IMR-90 (cell line): ENCODE data around the gene ZNF136. TPM values are rescaled to one million over a fixed set of nuclear protein-coding genes. Genes with fewer than 3 reads are reported as not detected.
A peak's percentile ranks its signal among the peaks of the same experiment; 100 is the strongest.

Experiments used
- ATAC-seq: fragments of 200-7000 bp; cut with Tn5 transposase; 2 replicates; pipeline ENCODE4 v1.9.1; 2020; ENCODE audit warnings: low read depth, mild to moderate bottlenecking, moderate library complexity
- BruUV-seq: library from RNA; stranded (reverse); fragments of 400-500 nt; replicated peaks from 2 replicates; lab custom pipeline; 2021; lab: Mats Ljungman, UMichigan
- CTCF ChIA-PET: fragments of 300-600 bp; formaldehyde crosslinking; extraction: SDS; loops from one replicate; lab custom pipeline; 2021; ENCODE audit warnings: antibody characterized with exemption; lab: Yijun Ruan, JAX
- POLR2A ChIA-PET: fragments of 300-600 bp; sonication (Branson Sonifier 250); formaldehyde crosslinking; loops from one replicate; lab custom pipeline; 2022; ENCODE audit warnings: antibody characterized with exemption; ENCODE audit not compliant: unreplicated experiment; lab: Charles Lee
- DNase-seq: peaks from one replicate; pipeline ENCODE4 v3.0.0; 2013
- H2AFZ ChIP-seq: replicated peaks from 2 replicates; pipeline ENCODE3; 2013; ENCODE audit warnings: low read length, mild to moderate bottlenecking; ENCODE audit not compliant: poor library complexity
- H2AK5ac ChIP-seq: 2 replicates; pipeline ENCODE4 v1.6.1; 2013; ENCODE audit warnings: low read depth, low read length, inconsistent platforms
- H2AK9ac ChIP-seq: replicated peaks from 2 replicates; pipeline ENCODE3; 2013; ENCODE audit warnings: mild to moderate bottlenecking, low read depth, low read length, moderate library complexity; ENCODE audit not compliant: poor library complexity
- H2BK120ac ChIP-seq: 2 replicates; pipeline ENCODE4 v1.6.1; 2013; ENCODE audit warnings: low read depth, low read length, inconsistent platforms
- H2BK15ac ChIP-seq: 3 replicates; pipeline ENCODE4 v1.6.1; 2013; ENCODE audit warnings: low read depth, low read length, inconsistent platforms
- H2BK20ac ChIP-seq: 2 replicates; pipeline ENCODE4 v1.6.1; 2013; ENCODE audit warnings: low read depth, mild to moderate bottlenecking, inconsistent platforms, low read length, moderate library complexity
- H2BK5ac ChIP-seq: 2 replicates; pipeline ENCODE4 v1.6.1; 2013; ENCODE audit warnings: mild to moderate bottlenecking, low read depth, low read length, inconsistent platforms; ENCODE audit not compliant: poor library complexity, severe bottlenecking
- H3K14ac ChIP-seq: replicated peaks from 2 replicates; pipeline ENCODE4 v1.6.1; 2013; ENCODE audit warnings: low read depth, low read length, inconsistent platforms
- H3K18ac ChIP-seq: 2 replicates; pipeline ENCODE4 v1.6.1; 2013; ENCODE audit warnings: low read depth, low read length, control low read depth
- H3K23ac ChIP-seq: 2 replicates; pipeline ENCODE4 v1.6.1; 2013; ENCODE audit warnings: low read depth, low read length, inconsistent platforms
- H3K27ac ChIP-seq: 2 replicates; pipeline ENCODE4 v1.5.1; 2013; ENCODE audit warnings: mild to moderate bottlenecking, control low read depth, low read length; ENCODE audit not compliant: insufficient read depth
- H3K27me3 ChIP-seq: 2 replicates; pipeline ENCODE4 v1.6.1; 2013; ENCODE audit warnings: low read length; ENCODE audit not compliant: control insufficient read depth, insufficient read depth
- H3K36me3 ChIP-seq: 2 replicates; pipeline ENCODE4 v1.6.1; 2013; ENCODE audit warnings: low read length, mixed read lengths; ENCODE audit not compliant: control insufficient read depth, insufficient read depth
- H3K4ac ChIP-seq: 2 replicates; pipeline ENCODE4 v1.6.1; 2013; ENCODE audit warnings: low read depth, low read length, inconsistent platforms
- H3K4me1 ChIP-seq: 2 replicates; pipeline ENCODE4 v1.6.1; 2013; ENCODE audit warnings: low read length, mixed read lengths; ENCODE audit not compliant: control insufficient read depth, insufficient read depth
- H3K4me2 ChIP-seq: 2 replicates; pipeline ENCODE4 v1.6.1; 2013; ENCODE audit warnings: low read depth, mild to moderate bottlenecking, control low read depth, low read length, moderate library complexity
- H3K4me3 ChIP-seq: 2 replicates; pipeline ENCODE4 v1.5.1; 2013; ENCODE audit warnings: low read depth, mild to moderate bottlenecking, control low read depth, low read length, moderate library complexity; ENCODE audit not compliant: insufficient read depth
- H3K56ac ChIP-seq: 2 replicates; pipeline ENCODE4 v1.6.1; 2013; ENCODE audit warnings: low read length, inconsistent platforms; ENCODE audit not compliant: insufficient read depth; ENCODE audit errors: extremely low read depth
- H3K79me1 ChIP-seq, 2 experiments: 2 replicates each; pipeline ENCODE4 v1.6.1; 2013; ENCODE audit warnings: low read length in 2 of 2, inconsistent platforms in 1 of 2, low read depth in 1 of 2
- H3K9ac ChIP-seq: 2 replicates; pipeline ENCODE4 v1.6.1; 2013; ENCODE audit warnings: low read depth, low read length, control low read depth
- H3K9me1 ChIP-seq: 2 replicates; pipeline ENCODE4 v1.6.1; 2013; ENCODE audit warnings: low read length, inconsistent platforms; ENCODE audit not compliant: insufficient read depth
- H3K9me3 ChIP-seq: 2 replicates; pipeline ENCODE4 v1.6.1; 2013; ENCODE audit warnings: low read length; ENCODE audit not compliant: control insufficient read depth, insufficient read depth
- H4K20me1 ChIP-seq: 2 replicates; pipeline ENCODE4 v1.6.1; 2013; ENCODE audit warnings: low read length, inconsistent platforms; ENCODE audit not compliant: insufficient read depth
- H4K5ac ChIP-seq: 2 replicates; pipeline ENCODE4 v1.6.1; 2013; ENCODE audit warnings: mild to moderate bottlenecking, low read depth, low read length, control low read depth
- H4K8ac ChIP-seq, 2 experiments: 2 replicates each; pipeline ENCODE4 v1.6.1; 2013; ENCODE audit warnings: low read depth in 2 of 2, low read length in 2 of 2, control low read depth in 1 of 2, inconsistent platforms in 1 of 2
- H4K91ac ChIP-seq: 2 replicates; pipeline ENCODE4 v1.6.1; 2013; ENCODE audit warnings: low read depth, low read length, inconsistent platforms; ENCODE audit not compliant: insufficient read depth
- BHLHE40 ChIP-seq: fragments of 150-350 bp; IDR thresholded peaks from 2 replicates; pipeline ENCODE4 v1.6.1; 2016; ENCODE audit warnings: mild to moderate bottlenecking, low read depth, low read length
- CEBPB ChIP-seq: IDR thresholded peaks from 2 replicates; pipeline ENCODE4 v1.6.1; 2012; ENCODE audit warnings: low read depth, low read length, improper control_type of control experiment
- CHD1 ChIP-seq: IDR thresholded peaks from 2 replicates; pipeline ENCODE4 v1.6.1; 2012; ENCODE audit warnings: low read depth, low read length, improper control_type of control experiment
- CTCF ChIP-seq: conservative IDR thresholded peaks from 2 replicates; pipeline ENCODE4 v1.5.1; 2012; ENCODE audit warnings: mild to moderate bottlenecking, low read depth, low read length, improper control_type of control experiment
- FOS ChIP-seq: fragments of 150-350 bp; IDR thresholded peaks from 2 replicates; pipeline ENCODE4 v1.6.1; 2016; ENCODE audit warnings: low read depth, low read length
- MAFK ChIP-seq: IDR thresholded peaks from 2 replicates; pipeline ENCODE4 v1.6.1; 2012; ENCODE audit warnings: low read depth, low read length, improper control_type of control experiment
- MAZ ChIP-seq: IDR thresholded peaks from 2 replicates; pipeline ENCODE4 v1.6.1; 2012; ENCODE audit warnings: low read depth, mild to moderate bottlenecking, low read length, improper control_type of control experiment, moderate library complexity, borderline replicate concordance
- MXI1 ChIP-seq: IDR thresholded peaks from 2 replicates; pipeline ENCODE4 v1.6.1; 2012; ENCODE audit warnings: low read depth, mild to moderate bottlenecking, low read length, moderate library complexity, borderline replicate concordance
- NFE2L2 ChIP-seq: fragments of 150-350 bp; IDR thresholded peaks from 2 replicates; pipeline ENCODE4 v1.6.1; 2016; ENCODE audit warnings: low read depth, mild to moderate bottlenecking, low read length
- POLR2A ChIP-seq: IDR thresholded peaks from 2 replicates; pipeline ENCODE4 v1.6.1; 2012; ENCODE audit warnings: mild to moderate bottlenecking, low read depth, low read length
- RAD21 ChIP-seq: IDR thresholded peaks from 2 replicates; pipeline ENCODE4 v1.6.1; 2012; ENCODE audit warnings: low read length, improper control_type of control experiment
- RCOR1 ChIP-seq: IDR thresholded peaks from 2 replicates; pipeline ENCODE4 v1.6.1; 2012; ENCODE audit warnings: mild to moderate bottlenecking, low read length, improper control_type of control experiment; ENCODE audit not compliant: insufficient replicate concordance
- RFX5 ChIP-seq: IDR thresholded peaks from 2 replicates; pipeline ENCODE4 v1.8.0; 2012; ENCODE audit warnings: low read depth, mild to moderate bottlenecking, low read length, moderate library complexity
- SMC3 ChIP-seq: fragments of 150-350 bp; IDR thresholded peaks from 2 replicates; pipeline ENCODE4 v1.6.1; 2016; ENCODE audit warnings: low read depth, mild to moderate bottlenecking, antibody characterized with exemption, low read length, moderate library complexity
- USF2 ChIP-seq: fragments of 150-350 bp; IDR thresholded peaks from 2 replicates; pipeline ENCODE4 v1.6.1; 2017; ENCODE audit warnings: mild to moderate bottlenecking, antibody characterized with exemption, low read length, low read depth
- WGBS, 2 experiments: methylation state at CpG; one replicate each; pipeline versions ENCODE4 v1.1.5 to v1.1.7; 2013; ENCODE audit warnings: missing lambda C conversion rate in 2 of 2; ENCODE audit not compliant: insufficient read length in 1 of 2; ENCODE audit errors: extremely low coverage in 2 of 2; 5-methylcytosine and 5-hydroxymethylcytosine counted together
- dilution Hi-C: fragments of 300-500 bp; cut with HindIII; formaldehyde crosslinking; loops from one replicate; pipeline ENCODE4 v1.14.3; 2018; ENCODE audit warnings: low sequenced_read_pairs; ENCODE audit not compliant: unreplicated experiment
- in situ Hi-C: fragments of 300-500 bp; cut with MboI; formaldehyde crosslinking; loops from 3 replicates; pipeline ENCODE4 v1.14.3; 2019; ENCODE audit warnings: low sequenced_read_pairs, inconsistent platforms, mixed read lengths
- intact Hi-C: fragments of 100-400 bp; cut with micrococcal nuclease; formaldehyde crosslinking; loops from 2 replicates; pipeline ENCODE4 v1.10.0; 2022
- polyA plus RNA-seq, 3 experiments: library from polyadenylated mRNA; depleted of rRNA; stranded (reverse); fragments of >200 nt; gene quantifications; 2 replicates each; pipeline ENCODE4 v1.2.3, GENCODE V29; 2012; ENCODE audit warnings: low replicate concordance in 1 of 3
- total RNA-seq: library from RNA; depleted of rRNA; stranded (reverse); fragments of >200 nt; gene quantifications from 2 replicates; pipeline ENCODE4 v1.2.3, GENCODE V29; 2012
- TF ChIP-seq, protein P1 (sequence below): fragments of 150-350 bp; IDR thresholded peaks from 2 replicates; pipeline ENCODE4 v1.6.1; 2016; ENCODE audit warnings: low read depth, mild to moderate bottlenecking, low read length, moderate library complexity, borderline replicate concordance

The ZNF136 gene
- total and polyA plus RNA-seq, 2 of the 4 experiments (the other 2 are of a cell fraction): 1.9 to 6.8 TPM

GRCh38 chr19:12159773-12160414 lies 3.0 kb upstream of the ZNF136 start:
- H2BK20ac ChIP-seq: no peak overlapping the region
- H3K14ac ChIP-seq: no peak overlapping the region
- BruUV-seq: no TSS peak
- H2BK5ac ChIP-seq: no peak overlapping the region
- H3K36me3 ChIP-seq: no peaks in the 10 kb centered on the region
- H3K4me1 ChIP-seq: peaks cover 3% of the 10 kb centered on the region
- ChIA-PET POLR2A (no interaction called here), CTCF (no interaction called here)
- H2BK120ac ChIP-seq: no peak overlapping the region
- TF ChIP-seq RFX5: no peak
- no peak for TF ChIP-seq SMC3
- TF ChIP-seq CHD1: no peak
- TF ChIP-seq, protein P1, sequence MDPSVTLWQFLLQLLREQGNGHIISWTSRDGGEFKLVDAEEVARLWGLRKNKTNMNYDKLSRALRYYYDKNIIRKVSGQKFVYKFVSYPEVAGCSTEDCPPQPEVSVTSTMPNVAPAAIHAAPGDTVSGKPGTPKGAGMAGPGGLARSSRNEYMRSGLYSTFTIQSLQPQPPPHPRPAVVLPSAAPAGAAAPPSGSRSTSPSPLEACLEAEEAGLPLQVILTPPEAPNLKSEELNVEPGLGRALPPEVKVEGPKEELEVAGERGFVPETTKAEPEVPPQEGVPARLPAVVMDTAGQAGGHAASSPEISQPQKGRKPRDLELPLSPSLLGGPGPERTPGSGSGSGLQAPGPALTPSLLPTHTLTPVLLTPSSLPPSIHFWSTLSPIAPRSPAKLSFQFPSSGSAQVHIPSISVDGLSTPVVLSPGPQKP: no peak
- no peak for TF ChIP-seq MAZ
- no peak for TF ChIP-seq RAD21
- TF ChIP-seq RCOR1: no peak
- no peak for TF ChIP-seq FOS
- TF ChIP-seq CTCF: no peak
- no peak for TF ChIP-seq NFE2L2
- no peak for TF ChIP-seq MXI1
- TF ChIP-seq BHLHE40: no peak
- TF ChIP-seq POLR2A: no peak
- TF ChIP-seq MAFK: no peak
- no peak for TF ChIP-seq CEBPB
- no peak for TF ChIP-seq USF2
- H3K9ac ChIP-seq: no peak overlapping the region
- DNase-seq (no peak), ATAC-seq (no peak)
- H3K4me2 ChIP-seq: no peak overlapping the region
- intact Hi-C loops: loop anchor here (5.0 to 10.0 kb wide), 2 partner anchors 135 to 207 kb away; partner anchors contain the start of genes ZNF44 and ZNF442
- dilution Hi-C loops: no loop called here
- no peak overlapping the region for H3K56ac ChIP-seq
- peaks cover 11 to 30% of the 10 kb centered on the region in 2 experiments; a peak in 3 of 4 replicates for H3K79me1 ChIP-seq
- peak overlapping the region; percentile 29 for H2AFZ ChIP-seq
- no peak overlapping the region for H3K27ac ChIP-seq
- H2BK15ac ChIP-seq: no peak overlapping the region
- no peak overlapping the region for H4K91ac ChIP-seq
- no peak overlapping the region for H2AK9ac ChIP-seq
- H3K18ac ChIP-seq: no peak overlapping the region
- no peak overlapping the region for H3K4me3 ChIP-seq
- no peak overlapping the region for H3K4ac ChIP-seq
- no peak overlapping the region for H4K8ac ChIP-seq
- H4K20me1 ChIP-seq: peaks cover 4% of the 10 kb centered on the region; the same call in 1 of the 2 replicates
- no peak overlapping the region for H2AK5ac ChIP-seq
- H4K5ac ChIP-seq: no peak overlapping the region
- no peak overlapping the region for H3K23ac ChIP-seq
- no peaks in the 10 kb centered on the region for H3K27me3 ChIP-seq
- 0 out of 2 replicates have a peak, but pooled peaks cover 2% of the 10 kb centered on the region for H3K9me1 ChIP-seq
- 92% methylated on average over 10 of the region's 25 CpGs; no CpG with 5 or more reads in 1 of the 2 experiments for WGBS, 2 experiments
- in situ Hi-C loops: no loop called here
- no peaks in the 10 kb centered on the region for H3K9me3 ChIP-seq
